ENCODE results near the gene CPVL.

CPVL gene

DNA sequence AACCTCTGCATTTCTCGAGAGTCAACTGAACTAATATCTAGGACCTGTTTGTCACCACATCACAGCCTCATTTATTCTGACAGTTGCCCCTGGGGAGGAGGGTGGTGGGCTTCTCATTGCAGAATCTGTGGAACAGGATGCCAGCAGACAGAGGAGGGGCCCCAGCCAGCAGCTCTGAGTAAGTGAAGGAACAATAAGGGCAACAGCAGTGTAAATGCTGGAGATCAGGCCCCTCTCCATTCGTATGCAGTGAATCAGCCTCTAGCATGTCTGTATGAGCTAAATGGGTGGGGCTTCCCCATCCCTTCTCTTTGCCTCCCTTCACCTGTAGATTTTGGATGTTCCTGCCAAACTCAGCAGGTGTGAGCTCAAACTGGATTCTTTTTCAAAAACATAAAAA, 7.7 kb upstream of the CPVL start:
- DNase-seq (ENCODE audit: low spot score), result no peak

DNA sequence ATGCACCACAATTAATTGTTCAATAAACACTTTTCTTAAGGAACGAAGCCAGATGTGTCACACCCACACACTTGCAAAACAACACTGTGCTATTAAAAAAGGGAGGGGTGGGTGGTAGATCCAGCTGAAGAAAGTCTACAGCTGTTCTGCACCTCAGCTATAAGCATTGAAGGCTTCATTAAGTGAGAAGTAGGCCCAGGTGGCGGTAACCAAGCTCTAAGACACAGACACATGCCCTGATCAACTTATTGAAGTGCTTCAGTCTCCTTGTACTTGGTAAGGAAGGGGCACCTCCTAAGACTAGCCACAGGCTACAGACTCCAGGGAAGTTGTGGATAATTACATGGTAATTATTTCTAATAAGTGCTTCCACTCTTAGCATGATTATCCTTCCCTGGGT, 4.5 kb upstream of the CPVL start:
- DNase-seq (ENCODE audit: low spot score), result no peak

GRCh38 chr7:29149036-29149435, 2.7 kb upstream of the CPVL start:
- no peak for DNase-seq (ENCODE audit: low spot score)

- DNase-seq (ENCODE audit: low spot score), result no peak
These were observed 1.5 kb upstream of the CPVL start for GRCh38 chr7:29147821-29148220.

GRCh38 chr7:29146888-29147609, 712 bp upstream of the CPVL start:
- peak; percentile 29 for DNase-seq (ENCODE audit: low spot score)

DNA sequence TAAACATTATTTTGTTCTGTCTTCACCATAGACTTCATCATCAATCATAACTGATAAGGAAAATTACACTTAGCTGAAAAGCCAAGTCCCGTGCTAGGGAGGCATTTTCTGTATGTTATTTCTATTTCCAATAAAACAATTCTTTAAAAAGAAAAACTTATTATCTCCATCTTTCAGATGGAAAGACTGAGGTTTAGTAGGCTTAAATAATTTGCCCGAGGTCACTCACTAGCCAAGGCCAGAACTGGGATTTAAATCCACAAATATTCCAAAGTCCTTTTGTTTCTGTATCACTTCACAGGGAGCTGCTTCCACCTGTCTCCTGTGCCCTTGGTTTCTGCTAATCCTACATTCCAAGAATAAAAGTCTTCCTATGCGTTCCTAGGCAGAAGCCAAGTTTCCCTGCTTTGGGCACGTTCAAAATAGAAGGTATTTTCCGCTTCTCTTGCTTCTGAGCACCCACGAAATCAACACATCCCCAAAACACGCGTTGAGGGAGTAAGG, 732 bp downstream of the CPVL start:
- DNase-seq (ENCODE audit: low spot score), result no peak

- no peak for DNase-seq (ENCODE audit: low spot score)
These were observed 2.6 kb downstream of the CPVL start for GRCh38 chr7:29143751-29144150.

- DNase-seq (ENCODE audit: low spot score), result no peak
These were observed 4.2 kb downstream of the CPVL start for GRCh38 chr7:29142021-29142727.

- no peak for DNase-seq (ENCODE audit: low spot score)
These were observed 5.4 kb downstream of the CPVL start for GRCh38 chr7:29140873-29141468.

- DNase-seq (ENCODE audit: low spot score), result no peak
These were observed 6.5 kb downstream of the CPVL start for GRCh38 chr7:29139796-29140195.

GRCh38 chr7:29139191-29139590, 7.1 kb downstream of the CPVL start:
- no peak for DNase-seq (ENCODE audit: low spot score)

GRCh38 chr7:29138588-29138987, 7.7 kb downstream of the CPVL start:
- no peak for DNase-seq (ENCODE audit: low spot score)

DNA sequence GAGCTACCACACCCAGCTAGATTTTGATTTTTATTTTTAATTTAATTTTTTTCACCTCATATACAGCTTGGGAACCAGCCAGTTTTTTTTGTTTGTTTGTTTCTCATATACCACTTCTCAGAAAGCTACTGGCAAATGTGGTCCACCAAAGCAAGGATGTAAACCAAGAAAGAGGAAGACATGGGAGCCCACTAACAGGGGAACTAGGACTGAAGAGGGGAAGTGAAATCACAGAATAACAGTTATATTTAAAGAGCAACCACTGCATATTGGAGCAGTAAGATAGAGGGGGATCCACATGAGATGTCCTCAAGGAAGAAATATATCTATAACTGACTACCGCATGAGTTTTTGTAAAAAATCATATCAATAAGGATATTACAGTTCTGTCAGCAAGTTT, 10.5 kb downstream of the CPVL start:
- no peak for DNase-seq (ENCODE audit: low spot score)

DNA sequence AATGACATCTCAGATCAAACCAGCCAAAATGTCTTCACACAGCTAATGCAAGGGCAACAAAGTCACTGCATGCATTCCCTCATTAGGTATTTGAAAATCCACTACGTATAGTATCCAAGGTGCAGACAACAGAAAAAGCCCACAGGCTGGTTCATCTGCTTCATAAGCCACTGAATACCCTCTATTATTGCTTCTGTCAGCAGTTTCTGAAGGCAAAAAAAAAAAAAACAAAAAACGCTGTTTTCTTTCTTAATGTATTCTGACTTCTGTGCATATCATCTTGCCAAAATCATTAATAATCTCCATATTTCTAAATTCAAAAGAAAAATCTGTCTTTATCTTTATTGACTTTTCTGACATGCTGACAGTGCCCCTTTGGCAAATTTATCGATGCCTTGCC, 13.4 kb downstream of the CPVL start:
- DNase-seq (ENCODE audit: low spot score), result no peak

DNA sequence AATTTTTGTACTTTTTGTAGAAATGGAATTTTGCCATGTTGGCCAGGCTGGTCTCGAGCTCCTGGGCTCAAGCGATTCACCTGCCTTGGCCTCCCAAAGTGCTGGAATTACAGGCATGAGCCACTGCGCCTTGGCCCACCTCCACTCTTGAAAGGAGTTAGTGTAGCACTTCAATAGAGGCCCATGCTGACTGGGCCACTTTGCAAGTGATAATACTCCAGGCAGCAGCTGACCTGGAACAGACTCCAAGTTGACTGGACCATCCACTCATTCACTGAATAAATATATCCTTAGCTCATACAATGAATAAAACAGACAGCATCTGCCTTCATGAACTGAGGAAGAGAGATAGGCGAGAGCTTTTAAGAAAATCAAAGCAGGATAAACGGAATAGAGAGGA, 14.7 kb downstream of the CPVL start:
- DNase-seq (ENCODE audit: low spot score), result no peak

DNA sequence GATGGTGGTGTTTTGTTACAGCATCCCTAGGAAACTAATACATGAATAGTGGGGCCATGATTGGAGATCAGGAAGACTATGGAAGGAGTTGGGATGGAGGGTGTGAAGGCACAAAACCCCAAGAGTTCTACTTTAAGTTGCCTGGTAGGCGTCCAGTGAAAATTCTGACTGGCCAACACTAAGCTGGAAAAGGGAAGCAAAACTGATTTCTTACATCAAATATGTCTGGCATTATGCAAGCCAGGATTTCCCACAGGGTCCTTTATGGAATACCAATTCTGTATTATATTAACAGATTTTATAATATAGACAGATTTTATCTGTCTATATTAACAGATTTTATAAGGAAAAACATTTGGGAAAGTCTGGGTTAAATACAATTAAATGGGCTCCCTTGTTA, 16.2 kb downstream of the CPVL start:
- no peak for DNase-seq (ENCODE audit: low spot score)

GRCh38 chr7:29127527-29127926, 18.8 kb downstream of the CPVL start:
- DNase-seq (ENCODE audit: low spot score), result no peak

- DNase-seq (ENCODE audit: low spot score), result no peak
These were observed 19.5 kb downstream of the CPVL start for GRCh38 chr7:29126804-29127203.

DNA sequence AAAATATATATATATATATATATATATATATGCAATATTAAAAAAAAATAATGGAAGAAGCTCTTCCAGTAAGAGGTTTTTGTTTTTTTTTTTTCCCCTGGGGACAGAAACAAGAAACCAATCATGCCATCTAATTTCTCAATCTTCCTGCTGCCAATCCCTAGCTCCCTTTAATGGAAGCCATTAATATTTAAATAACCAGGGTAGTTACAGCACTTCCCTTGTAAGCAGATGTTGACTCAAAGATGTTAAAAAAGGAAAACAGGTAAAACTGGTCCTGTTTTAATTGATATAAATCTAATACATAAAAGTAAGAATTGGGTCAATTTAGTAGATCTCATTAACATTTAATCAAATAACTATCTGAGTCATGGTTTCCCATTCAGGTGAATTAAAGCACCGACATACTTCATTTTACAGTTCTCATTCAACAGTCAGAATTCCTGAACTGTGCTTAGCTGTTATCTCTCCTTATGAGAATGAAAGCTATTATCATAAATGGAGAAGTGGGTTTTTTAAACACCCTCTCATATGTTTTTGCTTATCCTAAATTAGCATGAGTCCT, 22.6 kb downstream of the CPVL start:
- DNase-seq (ENCODE audit: low spot score), result no peak

- no peak for DNase-seq (ENCODE audit: low spot score)
These were observed 23.6 kb downstream of the CPVL start for GRCh38 chr7:29122759-29123158.

- no peak for DNase-seq (ENCODE audit: low spot score)
These were observed 24.3 kb downstream of the CPVL start for GRCh38 chr7:29122081-29122480.

GRCh38 chr7:29120955-29121354, 25.4 kb downstream of the CPVL start:
- no peak for DNase-seq (ENCODE audit: low spot score)

- no peak for DNase-seq (ENCODE audit: low spot score)
These were observed 26.8 kb downstream of the CPVL start for GRCh38 chr7:29119538-29119937.
